H1 (cell line): Measurements from ENCODE around the gene ALG3. TPM values are rescaled to one million over a fixed set of nuclear protein-coding genes. Genes with fewer than 3 reads are reported as not detected.

ENCODE experiments used
- EP300 ChIP-seq, 2 experiments: IDR thresholded peaks; 1 replicate in 1 of 2; 2 replicates in 1 of 2; pipeline ENCODE4 v1.6.1; 2011 to 2012; ENCODE audit warnings: low read depth in 2 of 2, low read length in 2 of 2, mild to moderate bottlenecking in 2 of 2, borderline replicate concordance in 1 of 2, inconsistent platforms in 1 of 2, moderate library complexity in 1 of 2
- EZH2 ChIP-seq: fragments of 200-600 bp; sonication (generic); IDR thresholded peaks from 2 replicates; pipeline ENCODE4 v1.7.1; 2012; ENCODE audit warnings: low read depth, mild to moderate bottlenecking, moderate library complexity, low read length, inconsistent platforms; ENCODE audit not compliant: severe bottlenecking
- JUND ChIP-seq: IDR thresholded peaks from 2 replicates; pipeline ENCODE4 v1.6.1; 2011; ENCODE audit warnings: mild to moderate bottlenecking, improper control_type of control experiment, low read length
- KDM4A ChIP-seq: IDR thresholded peaks from one replicate; pipeline ENCODE4 v1.7.1; 2012; ENCODE audit warnings: low read depth, mild to moderate bottlenecking, moderate library complexity, low read length, inconsistent platforms; ENCODE audit not compliant: severe bottlenecking
- POLR2AphosphoS5 ChIP-seq: IDR thresholded peaks from 2 replicates; pipeline ENCODE4 v1.6.1; 2011; ENCODE audit warnings: low read depth, low read length
- SIRT6 ChIP-seq: IDR thresholded peaks from one replicate; pipeline ENCODE4 v1.7.1; 2012; ENCODE audit warnings: low read length, inconsistent platforms
- SUZ12 ChIP-seq: fragments of 200-600 bp; sonication (generic); IDR thresholded peaks from 2 replicates; pipeline ENCODE4 v1.6.1; 2012; ENCODE audit warnings: mild to moderate bottlenecking, inconsistent platforms, low read length, moderate library complexity, mixed read lengths
- TBP ChIP-seq: IDR thresholded peaks from 2 replicates; pipeline ENCODE4 v1.6.1; 2011; ENCODE audit warnings: low read depth, low read length, improper control_type of control experiment
- polyA plus RNA-seq, 7 experiments: library from polyadenylated mRNA; depleted of rRNA in 3 of 7; stranded (reverse) in 5 of 7; unstranded in 2 of 7; fragments of >200 nt in 5 of 7; fragments of 200-250 nt in 2 of 7; gene quantifications; 1 replicate in 5 of 7; 2 replicates in 1 of 7; 4 replicates in 1 of 7; pipeline versions ENCODE4 v1.2.1 to v1.2.3, GENCODE V29; 2011 to 2013; ENCODE audit warnings: missing spikeins in 2 of 7, mixed read lengths in 2 of 7
- total RNA-seq: library from RNA; stranded (reverse); fragmentation: NEBNext Ultra II Directional; extraction: Animal tissue kit (Norgen Biotek cat#: 25700); gene quantifications from 2 replicates; pipeline ENCODE4 v1.2.1, GENCODE V29; 2021
- TF ChIP-seq, protein P1 (sequence below): fragments of 300-600 bp; sonication (generic); IDR thresholded peaks from 2 replicates; pipeline ENCODE4 v1.7.1; 2012; ENCODE audit warnings: low read length, moderate library complexity, mild to moderate bottlenecking, inconsistent platforms; ENCODE audit not compliant: insufficient replicate concordance

The ALG3 gene
- total and polyA plus RNA-seq, 2 of the 8 experiments (the other 6 are each of a cell fraction or from before 2014, with no cell fraction given): 54.6 to 148 TPM

DNA sequence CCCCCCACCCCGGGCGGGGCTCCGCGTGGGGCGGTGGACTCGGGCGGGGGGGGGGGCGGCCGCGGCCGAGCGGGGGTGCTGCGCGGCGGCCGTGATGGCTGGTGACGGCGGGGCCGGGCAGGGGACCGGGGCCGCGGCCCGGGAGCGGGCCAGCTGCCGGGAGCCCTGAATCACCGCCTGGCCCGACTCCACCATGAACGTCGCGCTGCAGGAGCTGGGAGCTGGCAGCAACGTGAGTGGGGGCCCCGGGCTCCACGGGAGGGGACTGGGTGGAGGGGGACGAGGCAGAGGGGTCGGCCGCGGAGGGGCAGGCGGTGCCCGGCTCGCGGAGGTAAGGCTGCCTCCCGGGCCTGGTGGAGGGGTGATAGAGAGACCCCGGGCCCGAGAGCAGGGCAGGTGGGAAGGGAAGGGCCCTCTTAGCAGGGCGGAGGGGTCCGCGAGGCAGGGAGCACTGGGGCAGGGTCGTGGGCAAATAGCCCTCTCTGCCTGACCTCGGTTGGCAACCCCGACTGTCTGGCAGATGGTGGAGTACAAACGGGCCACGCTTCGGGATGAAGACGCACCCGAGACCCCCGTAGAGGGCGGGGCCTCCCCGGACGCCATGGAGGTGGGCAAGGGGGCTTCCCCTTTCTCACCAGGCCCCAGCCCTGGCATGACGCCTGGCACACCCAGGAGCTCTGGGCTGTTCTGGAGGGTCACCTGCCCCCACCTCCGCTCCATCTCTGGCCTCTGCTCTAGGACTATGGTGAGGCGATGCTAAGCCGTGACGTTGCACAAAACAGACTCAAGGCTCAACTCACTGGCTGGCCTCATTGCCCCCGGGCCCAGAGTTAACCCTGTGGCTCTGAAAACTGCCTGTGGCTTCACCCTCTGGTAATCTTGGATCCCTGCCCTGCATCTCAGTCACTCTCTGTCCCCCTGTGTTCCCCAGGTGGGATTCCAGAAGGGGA, 27.5 kb upstream of the ALG3 start, which contains the start of gene ECE2 (continued):
- TF ChIP-seq, protein P1, sequence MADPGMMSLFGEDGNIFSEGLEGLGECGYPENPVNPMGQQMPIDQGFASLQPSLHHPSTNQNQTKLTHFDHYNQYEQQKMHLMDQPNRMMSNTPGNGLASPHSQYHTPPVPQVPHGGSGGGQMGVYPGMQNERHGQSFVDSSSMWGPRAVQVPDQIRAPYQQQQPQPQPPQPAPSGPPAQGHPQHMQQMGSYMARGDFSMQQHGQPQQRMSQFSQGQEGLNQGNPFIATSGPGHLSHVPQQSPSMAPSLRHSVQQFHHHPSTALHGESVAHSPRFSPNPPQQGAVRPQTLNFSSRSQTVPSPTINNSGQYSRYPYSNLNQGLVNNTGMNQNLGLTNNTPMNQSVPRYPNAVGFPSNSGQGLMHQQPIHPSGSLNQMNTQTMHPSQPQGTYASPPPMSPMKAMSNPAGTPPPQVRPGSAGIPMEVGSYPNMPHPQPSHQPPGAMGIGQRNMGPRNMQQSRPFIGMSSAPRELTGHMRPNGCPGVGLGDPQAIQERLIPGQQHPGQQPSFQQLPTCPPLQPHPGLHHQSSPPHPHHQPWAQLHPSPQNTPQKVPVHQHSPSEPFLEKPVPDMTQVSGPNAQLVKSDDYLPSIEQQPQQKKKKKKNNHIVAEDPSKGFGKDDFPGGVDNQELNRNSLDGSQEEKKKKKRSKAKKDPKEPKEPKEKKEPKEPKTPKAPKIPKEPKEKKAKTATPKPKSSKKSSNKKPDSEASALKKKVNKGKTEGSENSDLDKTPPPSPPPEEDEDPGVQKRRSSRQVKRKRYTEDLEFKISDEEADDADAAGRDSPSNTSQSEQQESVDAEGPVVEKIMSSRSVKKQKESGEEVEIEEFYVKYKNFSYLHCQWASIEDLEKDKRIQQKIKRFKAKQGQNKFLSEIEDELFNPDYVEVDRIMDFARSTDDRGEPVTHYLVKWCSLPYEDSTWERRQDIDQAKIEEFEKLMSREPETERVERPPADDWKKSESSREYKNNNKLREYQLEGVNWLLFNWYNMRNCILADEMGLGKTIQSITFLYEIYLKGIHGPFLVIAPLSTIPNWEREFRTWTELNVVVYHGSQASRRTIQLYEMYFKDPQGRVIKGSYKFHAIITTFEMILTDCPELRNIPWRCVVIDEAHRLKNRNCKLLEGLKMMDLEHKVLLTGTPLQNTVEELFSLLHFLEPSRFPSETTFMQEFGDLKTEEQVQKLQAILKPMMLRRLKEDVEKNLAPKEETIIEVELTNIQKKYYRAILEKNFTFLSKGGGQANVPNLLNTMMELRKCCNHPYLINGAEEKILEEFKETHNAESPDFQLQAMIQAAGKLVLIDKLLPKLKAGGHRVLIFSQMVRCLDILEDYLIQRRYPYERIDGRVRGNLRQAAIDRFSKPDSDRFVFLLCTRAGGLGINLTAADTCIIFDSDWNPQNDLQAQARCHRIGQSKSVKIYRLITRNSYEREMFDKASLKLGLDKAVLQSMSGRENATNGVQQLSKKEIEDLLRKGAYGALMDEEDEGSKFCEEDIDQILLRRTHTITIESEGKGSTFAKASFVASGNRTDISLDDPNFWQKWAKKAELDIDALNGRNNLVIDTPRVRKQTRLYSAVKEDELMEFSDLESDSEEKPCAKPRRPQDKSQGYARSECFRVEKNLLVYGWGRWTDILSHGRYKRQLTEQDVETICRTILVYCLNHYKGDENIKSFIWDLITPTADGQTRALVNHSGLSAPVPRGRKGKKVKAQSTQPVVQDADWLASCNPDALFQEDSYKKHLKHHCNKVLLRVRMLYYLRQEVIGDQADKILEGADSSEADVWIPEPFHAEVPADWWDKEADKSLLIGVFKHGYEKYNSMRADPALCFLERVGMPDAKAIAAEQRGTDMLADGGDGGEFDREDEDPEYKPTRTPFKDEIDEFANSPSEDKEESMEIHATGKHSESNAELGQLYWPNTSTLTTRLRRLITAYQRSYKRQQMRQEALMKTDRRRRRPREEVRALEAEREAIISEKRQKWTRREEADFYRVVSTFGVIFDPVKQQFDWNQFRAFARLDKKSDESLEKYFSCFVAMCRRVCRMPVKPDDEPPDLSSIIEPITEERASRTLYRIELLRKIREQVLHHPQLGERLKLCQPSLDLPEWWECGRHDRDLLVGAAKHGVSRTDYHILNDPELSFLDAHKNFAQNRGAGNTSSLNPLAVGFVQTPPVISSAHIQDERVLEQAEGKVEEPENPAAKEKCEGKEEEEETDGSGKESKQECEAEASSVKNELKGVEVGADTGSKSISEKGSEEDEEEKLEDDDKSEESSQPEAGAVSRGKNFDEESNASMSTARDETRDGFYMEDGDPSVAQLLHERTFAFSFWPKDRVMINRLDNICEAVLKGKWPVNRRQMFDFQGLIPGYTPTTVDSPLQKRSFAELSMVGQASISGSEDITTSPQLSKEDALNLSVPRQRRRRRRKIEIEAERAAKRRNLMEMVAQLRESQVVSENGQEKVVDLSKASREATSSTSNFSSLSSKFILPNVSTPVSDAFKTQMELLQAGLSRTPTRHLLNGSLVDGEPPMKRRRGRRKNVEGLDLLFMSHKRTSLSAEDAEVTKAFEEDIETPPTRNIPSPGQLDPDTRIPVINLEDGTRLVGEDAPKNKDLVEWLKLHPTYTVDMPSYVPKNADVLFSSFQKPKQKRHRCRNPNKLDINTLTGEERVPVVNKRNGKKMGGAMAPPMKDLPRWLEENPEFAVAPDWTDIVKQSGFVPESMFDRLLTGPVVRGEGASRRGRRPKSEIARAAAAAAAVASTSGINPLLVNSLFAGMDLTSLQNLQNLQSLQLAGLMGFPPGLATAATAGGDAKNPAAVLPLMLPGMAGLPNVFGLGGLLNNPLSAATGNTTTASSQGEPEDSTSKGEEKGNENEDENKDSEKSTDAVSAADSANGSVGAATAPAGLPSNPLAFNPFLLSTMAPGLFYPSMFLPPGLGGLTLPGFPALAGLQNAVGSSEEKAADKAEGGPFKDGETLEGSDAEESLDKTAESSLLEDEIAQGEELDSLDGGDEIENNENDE: no peak
- TF ChIP-seq TBP (no peak), SUZ12 (peak; percentile 55), EZH2 (peak; percentile 43), SIRT6 (no peak), POLR2AphosphoS5 (no peak), KDM4A (peak; percentile 34), EP300 (IDR thresholded peaks at IDR 0.05; ENCODE audit: borderline replicate concordance in 1 of 2, low read depth in 2 of 2, low read length in 2 of 2) (no peak), JUND (no peak)
- TF ChIP-seq, all 59 proteins: peak for 3
